GM15510 (cell line): ENCODE measurements around the gene GNPTAB.

Experiments
- POLR2A ChIP-seq: IDR thresholded peaks from 3 replicates; pipeline ENCODE4 v1.6.1; 2011; ENCODE audit warnings: borderline replicate concordance; ENCODE audit not compliant: insufficient read length; ENCODE audit errors: extremely low read depth

Gene GNPTAB

DNA sequence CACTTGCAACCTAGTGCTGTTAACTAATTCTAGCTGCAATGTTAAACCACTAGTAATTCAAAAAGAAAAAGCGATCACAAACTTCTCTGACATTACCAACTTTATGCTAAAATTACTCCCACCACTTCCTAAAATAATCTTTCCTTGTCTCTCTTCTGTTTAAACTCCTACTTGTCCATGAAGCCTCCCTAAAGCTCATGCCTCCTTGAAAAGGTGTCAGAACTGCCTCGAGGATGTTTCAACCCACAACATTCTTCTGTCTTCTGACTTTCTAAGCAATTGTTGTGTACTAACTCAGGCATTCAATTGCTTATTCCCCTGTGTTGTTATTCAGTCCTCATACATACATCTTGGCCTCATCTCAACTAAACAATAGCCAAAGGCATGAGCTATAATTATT lies 5.9 kb downstream of the GNPTAB start:
- no peak for TF ChIP-seq POLR2A

DNA sequence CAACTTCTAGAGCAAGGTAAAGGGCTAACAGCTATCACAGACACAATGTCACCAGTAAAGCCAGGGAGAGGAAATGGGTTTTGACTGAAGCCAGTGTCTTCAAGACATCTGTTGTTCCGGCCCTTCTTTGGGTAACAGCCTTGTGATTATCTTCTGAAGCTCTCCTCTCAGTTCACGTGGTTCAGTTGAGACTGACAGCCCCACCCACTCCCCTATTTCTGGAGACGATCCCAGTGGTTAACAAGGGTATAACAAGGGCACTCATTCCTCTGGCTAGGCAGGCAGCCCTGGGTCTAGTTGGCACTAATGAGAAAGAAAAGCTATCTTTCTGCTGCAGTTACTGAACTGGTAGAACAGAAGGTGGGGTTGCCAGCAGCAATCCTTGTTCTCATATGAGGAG lies 6.9 kb downstream of the GNPTAB start:
- TF ChIP-seq POLR2A = no peak

DNA sequence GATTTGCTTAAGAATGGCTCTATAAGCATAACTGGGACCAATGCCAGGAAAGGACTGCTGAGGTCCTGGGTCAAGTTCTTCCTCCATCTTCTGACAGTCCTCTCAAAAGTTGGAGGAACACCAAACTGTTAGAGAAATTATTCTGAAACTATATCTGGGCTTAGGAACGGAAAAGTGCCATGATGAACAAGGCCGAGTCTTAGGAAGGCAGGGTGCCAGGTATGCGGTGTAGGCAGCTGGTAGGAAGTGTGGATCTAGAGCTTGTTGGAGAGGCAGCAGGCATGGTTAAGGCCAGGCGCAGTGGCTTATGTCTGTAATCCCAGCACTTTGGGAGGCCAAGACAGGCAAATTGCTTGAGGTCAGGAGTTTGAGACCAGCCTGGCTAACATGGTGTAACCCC lies 7.7 kb downstream of the GNPTAB start:
- TF ChIP-seq POLR2A = no peak

DNA sequence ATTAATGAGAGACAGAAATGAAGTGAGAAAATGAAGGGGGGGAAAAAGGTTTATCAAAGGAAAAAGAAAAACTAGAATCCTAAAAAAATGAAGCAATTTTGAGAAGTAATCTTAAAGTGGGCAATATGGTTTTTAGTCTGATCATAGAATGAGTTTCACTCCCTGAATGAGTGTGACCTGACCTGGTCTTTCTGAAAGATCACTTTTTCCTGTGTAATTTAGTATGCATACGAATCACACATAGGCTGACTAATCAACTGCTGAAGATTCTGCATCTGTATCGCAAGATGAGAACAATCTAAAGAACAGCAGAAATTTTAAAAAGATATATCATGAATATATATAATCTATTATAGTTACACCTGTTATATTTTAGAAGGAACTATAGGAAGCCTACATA lies 11.3 kb downstream of the GNPTAB start:
- TF ChIP-seq POLR2A = no peak

DNA sequence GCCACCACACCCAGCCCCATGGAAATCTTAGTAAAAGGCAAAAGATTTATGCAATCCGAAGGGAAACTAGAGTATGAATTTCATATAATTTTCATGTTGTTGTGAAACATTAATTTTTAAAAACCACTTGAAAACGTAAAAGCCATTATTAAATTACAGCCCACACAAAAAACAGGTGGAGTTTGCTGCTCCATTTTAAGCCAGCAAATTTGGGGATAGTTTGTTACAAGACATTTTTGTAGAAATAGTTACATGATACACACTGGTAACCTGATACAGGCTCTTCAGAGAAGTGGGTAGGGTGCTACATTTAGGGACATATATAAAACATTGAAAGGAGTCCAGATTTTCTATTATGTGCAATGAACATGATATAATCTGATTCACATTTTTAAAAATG lies 17.6 kb downstream of the GNPTAB start:
- no peak for TF ChIP-seq POLR2A

DNA sequence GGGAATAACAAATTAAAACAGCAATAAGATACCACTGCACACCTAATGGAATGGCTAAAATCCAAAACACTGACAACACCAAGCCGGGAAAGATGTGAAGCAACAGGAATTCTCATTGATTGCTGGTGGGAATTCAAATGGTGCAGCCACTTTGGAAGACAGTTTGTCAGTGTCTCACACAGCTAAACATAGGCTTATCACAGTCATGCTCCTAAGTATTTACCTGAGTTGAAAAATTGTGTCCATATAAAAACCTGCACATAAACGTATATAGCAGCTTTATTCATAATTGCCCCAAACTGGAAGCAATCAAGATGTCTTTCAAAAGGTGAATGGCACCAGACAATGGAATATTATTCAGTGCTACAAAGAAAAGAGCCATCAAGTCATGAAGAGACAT lies 21.6 kb downstream of the GNPTAB start:
- TF ChIP-seq POLR2A = no peak

DNA sequence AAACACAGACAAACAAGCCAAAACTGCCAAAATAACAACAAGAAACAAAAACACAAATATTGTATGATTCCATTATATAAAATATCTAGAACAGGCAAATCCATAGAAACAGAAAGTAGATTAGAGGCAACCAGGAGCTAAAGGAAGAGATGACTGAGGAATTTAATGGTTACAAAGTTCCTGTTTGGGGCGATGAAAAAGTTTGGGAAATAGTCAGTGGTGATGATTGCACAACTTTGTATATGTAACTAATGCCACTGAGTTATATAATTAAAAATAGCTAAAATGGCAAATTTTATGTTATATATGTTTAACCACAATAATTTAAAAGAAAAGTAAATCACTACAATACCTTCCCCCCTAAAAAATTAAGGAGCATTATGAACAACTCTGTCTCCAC lies 24.5 kb downstream of the GNPTAB start:
- TF ChIP-seq POLR2A = no peak

DNA sequence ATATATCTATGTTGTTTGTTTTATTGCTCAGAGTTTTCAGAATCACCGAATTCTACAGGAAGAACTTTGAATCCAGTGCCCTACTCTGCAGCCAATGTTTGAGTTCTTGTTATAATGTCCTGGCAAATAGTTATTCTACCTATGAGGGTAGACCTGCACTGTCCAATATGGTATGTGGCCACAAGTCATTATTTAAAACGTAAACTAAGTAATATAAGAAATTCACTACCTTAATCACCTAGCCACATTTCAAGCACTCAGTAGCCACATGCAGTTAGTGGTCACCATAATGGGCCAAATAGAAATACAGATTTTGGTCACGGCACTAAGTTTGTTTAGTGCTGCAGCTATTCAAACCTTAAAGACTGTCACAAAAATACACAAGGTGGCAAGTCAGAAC lies 26.4 kb downstream of the GNPTAB start:
- TF ChIP-seq POLR2A = no peak

DNA sequence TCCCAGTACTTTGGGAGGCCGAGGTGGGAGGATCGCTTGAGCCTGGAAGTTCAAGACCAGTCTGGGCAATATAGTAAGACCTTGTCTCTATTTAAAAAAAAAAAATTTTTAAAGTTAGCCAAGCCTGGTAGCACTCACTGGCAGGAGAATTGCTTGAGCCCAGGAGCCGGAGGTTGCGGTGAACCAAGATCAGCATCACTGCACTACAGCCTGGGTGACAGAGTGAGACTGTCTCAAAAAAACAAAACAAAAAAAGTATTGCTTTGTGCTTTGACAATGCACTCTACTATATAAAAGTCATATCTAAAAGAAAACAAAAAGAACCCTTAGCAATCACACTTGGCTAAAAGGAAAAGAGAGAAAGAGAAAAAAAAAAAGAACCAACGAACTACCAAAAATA lies 26.8 kb downstream of the GNPTAB start:
- no peak for TF ChIP-seq POLR2A

DNA sequence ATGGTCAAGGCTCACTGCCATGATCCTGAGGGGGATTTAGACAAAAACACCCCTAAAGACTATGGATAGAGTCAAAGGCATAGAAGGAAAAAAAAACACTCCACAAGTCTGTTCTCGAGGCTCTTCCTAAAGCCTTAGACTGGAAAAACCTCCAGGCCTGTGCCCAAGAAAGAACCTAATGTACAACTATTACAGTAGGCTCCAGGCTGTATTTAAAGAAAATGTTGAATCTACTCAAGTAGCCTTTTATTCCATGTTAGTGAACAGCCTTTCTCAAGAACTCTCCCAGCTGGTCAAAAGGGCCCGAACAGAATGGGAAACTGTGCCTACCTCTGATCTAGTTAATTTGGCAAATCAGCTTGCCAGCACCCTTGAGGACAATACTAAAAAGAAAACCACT lies 28.3 kb downstream of the GNPTAB start:
- TF ChIP-seq POLR2A = no peak

DNA sequence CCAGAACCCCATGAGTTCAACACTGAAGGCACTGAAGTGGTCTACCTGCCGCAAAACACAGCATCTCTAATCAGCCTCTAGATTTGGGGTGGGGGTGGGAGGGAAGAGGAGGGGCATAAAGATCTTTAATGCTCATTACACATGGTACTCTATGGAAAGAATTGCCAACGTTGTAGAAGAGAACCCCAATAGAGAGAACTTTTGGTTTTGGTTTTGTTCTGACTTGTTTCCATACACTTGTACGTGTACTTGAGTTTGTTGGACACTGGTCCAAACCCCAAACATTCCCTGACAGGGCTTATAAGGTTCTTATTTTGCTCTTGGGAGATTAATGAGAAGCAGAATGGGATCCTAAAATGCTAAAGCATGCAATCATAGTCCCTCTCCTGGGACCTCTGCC lies 31.0 kb downstream of the GNPTAB start:
- TF ChIP-seq POLR2A = no peak

DNA sequence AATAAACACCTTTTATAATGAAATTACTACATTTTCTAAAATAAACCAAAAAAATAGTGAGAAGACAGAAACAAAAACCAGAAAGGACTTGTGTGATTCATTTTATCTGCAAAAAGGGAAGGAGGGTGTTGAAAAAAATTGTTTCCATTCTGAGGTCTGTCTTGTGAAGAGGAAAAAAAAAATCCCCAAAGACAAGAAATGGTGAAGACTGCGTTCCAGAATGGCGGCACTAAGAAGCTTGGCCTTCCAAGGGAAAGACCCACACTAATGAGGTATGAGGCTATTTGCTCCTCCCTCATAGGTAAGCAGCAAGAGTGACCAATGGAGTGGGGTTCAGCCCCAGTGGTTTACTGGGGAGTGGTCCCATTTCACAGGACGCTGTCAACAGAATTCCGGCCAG lies 35.0 kb downstream of the GNPTAB start:
- no peak for TF ChIP-seq POLR2A

DNA sequence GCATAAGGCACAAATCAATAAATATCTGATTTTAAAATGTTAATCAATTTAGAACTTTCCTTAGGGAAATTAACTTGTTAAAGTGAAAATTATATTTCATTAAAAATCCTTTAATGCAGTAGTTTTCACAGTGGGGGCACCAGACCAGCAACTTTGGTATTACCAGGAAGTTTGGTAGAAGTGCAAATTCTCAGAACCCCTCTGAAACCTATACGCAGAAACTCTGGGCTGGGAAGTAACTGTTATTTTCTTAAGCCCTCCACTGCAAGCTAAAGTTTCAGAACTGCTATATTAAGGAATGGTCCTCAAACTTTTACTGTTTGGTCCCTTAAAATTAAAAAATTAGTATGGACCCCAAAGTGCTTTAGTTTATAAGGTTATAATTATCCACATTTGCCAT lies 35.7 kb downstream of the GNPTAB start:
- no peak for TF ChIP-seq POLR2A

DNA sequence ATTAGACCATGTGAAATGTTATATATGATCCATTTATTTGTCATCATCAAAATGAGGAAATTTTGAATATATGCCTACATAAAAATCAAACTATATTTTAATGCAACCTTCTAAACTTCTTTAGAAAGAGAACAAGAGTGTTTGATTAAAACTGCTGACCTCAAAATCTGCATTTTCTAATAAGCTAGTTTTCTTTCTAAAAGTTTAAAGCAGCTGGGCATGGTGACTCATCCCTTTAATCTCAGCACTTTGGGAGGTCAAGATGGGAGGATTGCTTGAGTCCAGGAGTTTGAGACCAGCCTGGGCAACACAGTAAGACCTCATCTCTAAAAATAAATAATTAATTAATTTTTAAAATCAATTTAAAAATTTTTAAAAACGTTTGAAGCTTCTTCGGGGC lies 36.2 kb downstream of the GNPTAB start:
- no peak for TF ChIP-seq POLR2A

DNA sequence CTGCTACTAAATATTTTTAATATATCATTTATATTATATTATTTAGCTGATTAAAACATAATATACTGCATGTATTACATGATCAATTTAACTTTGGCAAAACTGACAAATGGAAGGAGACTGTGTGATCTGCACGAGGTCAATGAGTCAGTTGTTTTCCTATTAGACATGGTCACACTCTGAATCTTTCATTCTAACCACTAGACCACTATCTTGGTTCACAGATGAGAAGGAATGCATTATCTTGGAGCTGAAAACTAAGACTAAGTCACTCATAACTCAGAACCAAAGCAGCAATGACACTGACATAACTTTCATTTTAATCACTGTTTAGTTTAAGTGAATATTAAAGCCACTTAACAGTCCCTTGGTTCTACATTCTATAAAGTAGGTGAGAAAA lies 37.4 kb downstream of the GNPTAB start:
- TF ChIP-seq POLR2A = no peak

DNA sequence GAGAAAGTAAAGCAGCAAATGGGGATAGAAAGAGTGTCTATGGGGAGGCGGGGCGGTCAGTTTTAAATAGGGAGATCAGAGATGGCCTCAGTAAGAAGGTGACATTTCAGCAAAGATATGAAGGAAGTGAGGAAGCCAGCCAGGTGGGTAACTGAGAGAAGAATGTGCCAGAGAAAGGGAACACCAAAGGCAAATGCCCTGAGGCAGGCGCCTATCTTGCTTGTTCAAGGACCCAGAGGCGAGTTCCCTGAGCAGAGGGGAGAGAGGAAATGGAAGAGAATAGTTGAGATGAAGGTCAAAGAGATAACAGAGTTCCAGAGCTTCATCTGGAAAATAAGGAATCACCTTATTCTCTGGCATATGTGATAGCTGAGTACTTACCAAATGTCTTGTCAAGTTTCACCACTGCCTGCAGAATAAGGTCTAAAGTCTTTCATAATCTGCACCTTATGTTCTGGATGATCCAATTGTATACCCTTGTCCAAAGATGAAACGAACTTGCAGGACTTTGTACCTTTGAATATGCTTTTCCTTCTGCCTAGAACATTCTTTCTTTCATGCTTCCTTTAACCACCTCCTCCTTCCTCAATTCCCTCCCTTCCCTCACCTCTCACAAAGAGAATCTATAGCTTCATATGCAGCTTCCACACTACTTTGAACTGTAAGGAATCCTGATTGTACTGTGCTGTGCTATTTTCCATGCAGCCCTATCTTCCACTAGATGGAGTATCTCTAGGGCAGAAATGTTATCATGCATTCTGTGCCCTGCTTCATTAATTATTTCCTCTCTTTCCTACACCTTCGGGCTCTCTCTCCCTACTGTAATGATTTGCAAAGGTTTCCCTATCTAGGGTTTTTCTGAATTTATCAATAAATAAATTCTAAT lies 38.5 kb downstream of the GNPTAB start:
- no peak for TF ChIP-seq POLR2A

DNA sequence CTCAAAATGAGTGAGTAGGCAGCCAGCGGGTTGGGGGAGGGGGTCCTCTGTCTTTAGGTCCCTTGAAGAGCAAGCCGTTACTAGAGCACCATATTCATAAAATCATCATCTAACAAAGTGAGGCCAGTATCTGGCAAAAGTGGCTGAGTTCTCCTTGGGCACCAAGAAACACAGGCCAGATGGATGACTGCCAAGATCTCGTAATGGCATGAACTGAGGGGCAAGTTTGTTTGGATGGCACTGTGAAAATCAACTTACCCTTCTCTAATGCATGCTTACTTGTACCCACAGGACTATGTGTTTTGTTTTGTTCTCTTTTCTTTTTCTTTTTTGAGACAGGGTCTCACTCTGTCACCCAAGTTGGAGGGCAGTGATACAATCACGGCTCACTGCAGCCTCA lies 41.6 kb downstream of the GNPTAB start:
- no peak for TF ChIP-seq POLR2A

DNA sequence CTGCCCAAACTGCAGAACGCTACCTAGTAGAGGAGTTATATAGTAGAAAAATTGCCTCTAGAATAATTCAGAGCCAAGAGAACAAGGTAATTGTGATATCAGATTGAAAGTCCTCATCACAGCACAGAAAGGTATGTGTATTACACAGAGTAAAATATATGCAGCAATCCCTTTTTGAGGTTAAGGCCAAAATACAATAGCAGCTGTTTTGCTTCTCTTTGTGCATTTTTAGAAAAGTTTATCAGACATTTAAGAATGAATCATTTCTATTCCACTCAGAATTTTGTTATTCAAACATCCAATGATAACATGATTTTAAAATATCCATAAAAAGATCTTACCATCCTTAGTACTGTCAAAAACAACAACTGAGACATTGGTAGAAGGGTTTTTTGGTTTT lies 45.1 kb downstream of the GNPTAB start:
- no peak for TF ChIP-seq POLR2A

DNA sequence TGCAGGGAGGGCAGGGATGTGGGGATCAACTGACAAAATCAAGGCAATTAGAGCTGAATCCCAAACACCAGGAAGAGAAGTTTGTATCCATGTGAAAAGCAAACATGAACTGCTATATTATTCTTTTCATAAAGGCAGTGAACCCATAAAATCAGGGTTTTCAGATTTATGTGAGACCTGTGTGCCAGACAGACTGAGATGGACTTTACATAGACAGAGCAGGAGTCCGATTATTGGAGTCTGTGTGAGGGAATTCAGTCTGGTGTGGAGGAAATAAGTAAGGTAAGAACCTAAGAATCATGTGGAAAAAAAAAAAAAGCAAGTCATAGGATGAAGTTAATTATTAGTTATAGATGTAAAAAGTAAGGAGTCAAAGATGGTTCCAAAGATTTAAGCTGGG lies 46.4 kb downstream of the GNPTAB start:
- TF ChIP-seq POLR2A = no peak
